Stimulated activated CD8-positive, alpha-beta memory T cell treated with anti-CD3 and anti-CD28 coated beads, Interleukin-15, amount 100 ng/mL, for 4 hours (primary cell): Measurements from ENCODE around the gene JOSD1.

Experiments used
- DNase-seq, 2 donors: peaks; one replicate each; pipeline ENCODE4 v3.0.0-alpha.2; 2020; ENCODE audit warnings: low read depth in 2 of 2

Gene JOSD1

GRCh38 chr22:38733329-38733723 is 32.6 kb upstream of the JOSD1 start:
- peak in 1 of 2 donors; percentile 24 for DNase-seq

- DNase-seq: no peak
Observed at GRCh38 chr22:38732251-38732815, 31.6 kb upstream of the JOSD1 start.

GRCh38 chr22:38731703-38732161 is 31.0 kb upstream of the JOSD1 start:
- DNase-seq: no peak

DNA sequence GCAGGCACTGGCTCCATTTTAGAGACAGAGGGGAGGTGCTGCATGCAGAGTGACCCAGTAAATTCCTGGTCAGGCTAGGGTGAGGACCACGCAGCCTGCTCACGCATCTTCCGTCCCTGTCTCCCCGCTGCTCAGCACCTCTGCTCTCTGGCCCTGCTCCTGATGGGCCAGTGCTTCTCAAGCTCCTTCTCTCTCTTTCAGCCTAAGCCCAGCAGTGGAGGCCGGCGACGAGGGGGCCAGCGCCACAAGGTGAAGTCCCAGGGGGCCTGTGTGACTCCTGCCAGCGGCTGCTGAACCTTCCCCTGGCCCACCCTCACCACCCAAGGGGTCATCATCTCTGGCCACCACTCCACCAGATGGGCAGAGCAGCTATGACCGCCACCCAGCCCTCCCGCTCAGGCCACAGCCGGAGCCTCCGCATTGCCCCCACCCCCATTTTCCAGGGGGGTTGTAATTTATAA is 29.7 kb upstream of the JOSD1 start:
- DNase-seq: no peak

- no peak for DNase-seq
Observed at GRCh38 chr22:38729946-38730345, 29.2 kb upstream of the JOSD1 start.

GRCh38 chr22:38728871-38729796 is 28.4 kb upstream of the JOSD1 start:
- DNase-seq: no peak

GRCh38 chr22:38727530-38728451 is 27.0 kb upstream of the JOSD1 start:
- DNase-seq: no peak

DNA sequence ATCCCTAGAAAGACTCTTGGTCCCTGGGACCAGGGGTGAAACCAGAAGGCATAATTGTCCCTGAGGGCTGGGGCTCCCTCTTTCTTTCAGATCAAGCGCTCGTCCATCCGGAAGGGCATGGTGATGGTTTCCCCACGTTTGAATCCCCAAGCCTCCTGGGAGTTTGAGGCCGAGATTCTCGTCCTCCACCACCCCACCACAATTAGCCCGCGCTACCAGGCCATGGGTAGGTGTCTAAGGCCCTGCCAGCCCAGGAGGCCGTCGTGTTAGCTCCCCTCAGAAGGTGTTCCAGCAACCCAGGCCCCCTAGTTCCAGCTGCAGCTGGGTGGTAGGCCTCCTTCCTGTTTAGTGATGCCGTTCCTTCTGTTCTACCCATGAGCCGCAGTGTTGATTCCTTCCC is 26.4 kb upstream of the JOSD1 start:
- no peak for DNase-seq

DNA sequence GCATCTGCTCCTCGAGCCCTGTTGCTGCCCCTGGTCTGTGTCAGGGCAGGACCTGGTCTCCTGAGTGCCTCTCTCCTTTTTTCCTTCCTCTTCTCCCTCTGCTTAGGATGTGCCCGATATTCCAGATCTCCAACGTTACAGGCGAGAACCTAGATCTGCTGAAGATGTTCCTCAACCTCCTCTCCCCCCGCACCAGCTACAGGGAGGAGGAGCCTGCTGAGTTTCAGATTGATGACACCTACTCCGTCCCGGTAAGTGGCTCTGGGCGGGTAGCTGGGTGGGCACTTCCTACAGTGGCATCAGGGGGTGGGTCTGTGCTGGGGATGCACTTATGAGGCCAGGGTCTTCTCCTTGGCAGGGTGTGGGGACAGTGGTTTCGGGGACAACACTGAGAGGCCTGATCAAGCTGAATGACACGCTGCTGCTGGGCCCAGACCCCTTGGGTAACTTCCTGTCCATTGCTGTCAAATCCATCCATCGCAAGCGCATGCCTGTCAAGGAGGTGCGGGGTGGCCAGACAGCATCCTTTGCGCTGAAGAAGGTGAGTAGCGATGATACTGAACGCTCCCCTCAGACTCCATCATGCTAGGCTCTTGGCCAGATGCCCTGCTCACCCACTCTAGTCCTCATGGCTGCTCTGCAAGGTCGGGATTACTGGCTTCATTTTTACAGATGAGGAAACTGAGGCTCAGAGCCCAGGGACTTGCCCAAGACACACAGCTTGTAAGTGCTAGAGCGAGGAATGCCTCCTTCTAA is 25.3 kb upstream of the JOSD1 start:
- DNase-seq: no peak

DNA sequence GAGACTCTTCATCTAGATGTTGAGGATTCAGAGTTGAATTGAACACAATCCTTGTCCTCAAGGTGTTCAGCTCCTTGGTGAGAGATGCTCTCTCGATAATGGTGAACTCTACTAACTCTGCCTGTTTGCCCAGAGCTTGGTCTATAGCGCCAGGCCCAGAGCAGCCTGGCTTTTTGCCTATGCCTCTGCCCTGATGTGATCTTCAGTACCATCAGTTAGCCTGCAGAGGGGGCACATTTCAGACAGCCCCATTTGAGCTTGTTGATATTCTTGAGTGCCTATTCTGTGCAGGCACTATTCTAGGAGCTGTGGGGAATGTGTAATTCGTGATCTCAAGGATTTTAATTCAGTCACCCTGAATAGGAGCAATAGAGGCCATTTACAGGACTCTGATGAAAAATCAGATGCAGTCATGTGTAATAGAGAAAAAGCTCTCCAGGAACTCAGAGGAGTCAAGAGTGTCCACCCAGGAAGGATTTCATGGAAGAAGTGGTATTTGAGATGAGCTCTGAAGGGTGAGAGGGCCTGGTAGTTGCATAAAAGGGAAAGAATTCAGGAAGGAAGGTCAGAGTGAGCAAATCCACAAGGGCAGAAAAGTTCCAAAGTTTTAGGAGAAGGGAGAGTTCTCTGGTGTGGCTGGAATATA is 24.3 kb upstream of the JOSD1 start:
- DNase-seq: no peak

DNA sequence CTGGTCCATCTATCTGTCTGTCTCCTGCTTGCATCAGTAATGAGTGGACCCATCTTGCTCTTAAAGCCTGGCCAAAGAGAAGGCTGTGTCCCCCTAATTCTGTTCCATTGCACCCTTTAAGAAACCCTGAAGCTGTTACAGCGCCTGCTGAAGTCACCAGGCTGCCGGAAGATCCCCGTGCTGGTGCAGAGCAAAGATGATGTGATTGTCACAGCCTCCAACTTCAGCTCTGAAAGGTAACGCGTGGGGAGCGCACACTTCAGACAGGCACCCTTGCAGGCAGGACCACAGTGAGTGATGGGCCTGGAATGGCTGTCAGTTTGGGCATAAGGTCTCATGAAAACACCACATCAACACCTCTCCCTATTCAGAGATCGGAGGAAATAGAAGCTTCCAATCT is 23.4 kb upstream of the JOSD1 start:
- DNase-seq: no peak

GRCh38 chr22:38721551-38721950 is 20.8 kb upstream of the JOSD1 start:
- DNase-seq: no peak

DNA sequence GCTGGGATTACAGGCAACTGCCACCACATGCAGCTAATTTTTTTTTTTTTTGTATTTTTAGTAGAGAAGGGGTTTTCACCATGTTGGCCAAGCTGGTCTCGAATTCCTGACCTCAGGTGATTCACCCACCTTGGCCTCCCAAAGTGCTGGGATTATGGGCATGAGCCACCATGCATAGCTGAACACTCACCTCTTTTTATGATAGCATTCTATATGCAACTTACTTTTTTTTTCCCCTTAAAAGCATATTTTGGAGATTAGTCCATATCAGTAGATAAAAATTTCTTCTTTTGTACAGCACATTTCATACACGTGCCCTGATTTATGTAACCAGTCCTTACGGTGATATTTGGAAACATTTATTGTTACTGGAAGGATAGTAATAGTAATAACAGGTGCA is 19.6 kb upstream of the JOSD1 start:
- no peak for DNase-seq

DNA sequence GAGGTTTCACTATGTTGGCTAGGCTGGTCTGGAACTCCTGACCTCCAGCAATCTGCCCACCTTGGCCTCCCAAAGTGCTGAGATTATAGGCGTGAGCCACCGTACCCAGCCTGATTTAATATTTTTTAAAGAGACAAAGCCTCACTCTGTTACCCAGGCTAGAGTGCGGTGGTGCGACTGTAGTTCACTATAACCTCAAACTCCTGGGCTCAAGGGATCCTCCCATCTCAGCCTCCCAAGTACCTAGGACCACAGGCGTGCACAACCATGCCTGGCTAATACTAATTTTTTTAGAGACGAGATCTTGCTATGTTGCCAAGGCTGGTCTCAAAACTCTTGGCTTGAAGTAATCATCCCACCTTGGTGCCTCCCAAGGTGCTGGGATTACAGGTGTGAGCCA is 18.5 kb upstream of the JOSD1 start:
- no peak for DNase-seq

DNA sequence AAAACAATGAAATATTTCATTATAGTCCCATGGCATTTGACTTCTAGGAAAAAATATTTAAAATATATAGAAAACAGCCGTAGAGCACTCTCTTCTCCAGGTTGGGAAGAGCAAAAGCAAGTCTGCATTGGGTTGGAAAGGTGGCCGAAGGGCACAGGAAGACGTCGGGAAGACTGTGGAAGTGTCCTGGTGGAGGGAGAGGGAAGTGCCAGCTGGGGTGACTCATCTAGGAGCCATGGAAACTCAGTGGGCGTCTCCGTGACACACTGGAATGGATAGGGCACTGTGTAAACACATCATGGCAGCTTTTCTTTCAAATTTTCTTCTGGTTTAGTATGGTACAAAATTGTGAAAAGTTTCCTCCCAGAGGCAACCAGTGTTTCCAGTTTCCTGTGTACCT is 17.7 kb upstream of the JOSD1 start:
- no peak for DNase-seq

GRCh38 chr22:38717244-38717643 is 16.5 kb upstream of the JOSD1 start:
- no peak for DNase-seq

GRCh38 chr22:38716826-38717225 is 16.1 kb upstream of the JOSD1 start:
- DNase-seq: no peak

GRCh38 chr22:38716271-38716670 is 15.5 kb upstream of the JOSD1 start:
- DNase-seq: no peak

- DNase-seq: no peak
Observed at GRCh38 chr22:38715852-38716251, 15.1 kb upstream of the JOSD1 start.

- DNase-seq: no peak
Observed at GRCh38 chr22:38715176-38715764, 14.5 kb upstream of the JOSD1 start.
